ENCODE results near the gene GBX2. TPM values are rescaled to one million over a fixed set of nuclear protein-coding genes. Genes with fewer than 3 reads are reported as not detected.

Gene GBX2
- total and polyA plus RNA-seq, 12 donors = 0.12 to 0.22 (median 0.15) TPM; not detected in 7

GRCh38 chr2:236164925-236165841, 3.0 kb downstream of the GBX2 start:
- Histone ChIP-seq H3K27me3 (peaks cover 61 to 100% (median 100%) of the 10 kb centered on the region in 7 donors), H3K4me1 (peaks cover 20 to 70% (median 54%) of the 10 kb centered on the region in 9 donors), H3K27ac (no peak overlapping the region), H3K36me3 (no peaks in the 10 kb centered on the region), H3K9me3 (no peaks in the 10 kb centered on the region), H3K4me3 (peak overlapping the region in 6 of 10 donors; percentile 17 to 60 (median 46))
- WGBS, 2 donors = 19 to 25% methylated on average over 18 of the region's 18 CpGs
- DNase-seq = no peak
- no peak for ATAC-seq
- intact Hi-C loops (cut with DNase I) = loop anchor here in 2 of 10 donors (5.0 to 10.0 kb wide), 2 partner anchors 360 to 388 kb away; no protein-coding TSS in a partner anchor
- TF ChIP-seq CTCF (IDR thresholded peaks at IDR 0.05) = no peak

- 1% methylated on average over 61 to 67 of the region's 67 CpGs for WGBS, 2 donors
- no peak for DNase-seq
These were observed 3.8 kb downstream of the GBX2 start for GRCh38 chr2:236164201-236164924.

GRCh38 chr2:236163471-236164200, 4.5 kb downstream of the GBX2 start:
- no peak for TF ChIP-seq CTCF (IDR thresholded peaks at IDR 0.05)
- Histone ChIP-seq H3K9me3 (no peaks in the 10 kb centered on the region), H3K27me3 (peaks cover 54 to 100% (median 100%) of the 10 kb centered on the region in 7 donors), H3K4me1 (peaks cover 19 to 55% (median 50%) of the 10 kb centered on the region in 9 donors), H3K36me3 (no peaks in the 10 kb centered on the region), H3K27ac (no peak overlapping the region), H3K4me3 (peak overlapping the region; percentile 17 to 60 (median 46))
- no peak for DNase-seq
- intact Hi-C loops (cut with DNase I) = loop anchor here in 1 of 10 donors (10.0 kb wide), 1 partner anchor 359 kb away; no protein-coding TSS in a partner anchor
- ATAC-seq = no peak
- WGBS, 2 donors = 3% methylated on average over 59 of the region's 59 CpGs

More at GRCh38 chr2:236164201-236164924, 3.8 kb downstream of the GBX2 start:
- peak in 3 of 8 donors; percentile 13 to 36 (median 27) for ATAC-seq
- TF ChIP-seq CTCF (IDR thresholded peaks at IDR 0.05) = no peak
- Histone ChIP-seq H3K27ac (no peak overlapping the region), H3K36me3 (no peaks in the 10 kb centered on the region), H3K4me1 (peaks cover 20 to 62% (median 53%) of the 10 kb centered on the region in 9 donors), H3K9me3 (no peaks in the 10 kb centered on the region), H3K27me3 (peaks cover 56 to 100% (median 100%) of the 10 kb centered on the region in 7 donors), H3K4me3 (peak overlapping the region in 9 of 10 donors; percentile 17 to 60 (median 47))
- intact Hi-C loops (cut with DNase I) = loop anchor here in 1 of 10 donors (10.0 kb wide), 1 partner anchor 360 kb away; no protein-coding TSS in a partner anchor
